GM21381 (cell line): ENCODE measurements around the gene ZNF280B.
"Not testable (repeated sequence)": the region's sequence is repeated elsewhere in the genome, so short reads cannot be mapped to it uniquely, and the experiment has no call there.

ENCODE experiments used
- ATAC-seq: cut with Tn5 transposase; IDR thresholded peaks from one replicate; pipeline ENCODE4 v1.9.1; 2021; ENCODE audit warnings: mild to moderate bottlenecking, moderate library complexity; ENCODE audit not compliant: unreplicated experiment

The ZNF280B gene

DNA sequence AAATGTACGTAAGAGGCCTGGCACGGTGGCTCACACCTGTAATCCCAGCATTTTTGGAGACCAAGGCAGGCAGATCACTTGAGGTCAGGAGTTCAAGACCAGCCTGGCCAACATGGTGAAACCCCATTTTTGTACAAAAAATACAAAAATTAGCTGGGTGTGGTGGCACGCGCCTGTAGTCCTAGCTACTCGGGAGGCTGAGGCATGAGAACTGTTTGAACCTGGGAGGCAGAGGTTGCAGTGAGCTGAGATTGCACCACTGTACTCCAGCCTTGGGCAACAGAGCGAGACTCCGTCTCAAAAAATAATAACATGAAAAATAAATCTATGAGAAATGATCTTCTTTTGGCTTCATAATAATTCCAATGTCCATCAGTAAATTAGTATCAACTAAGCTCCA, 2.3 kb upstream of the ZNF280B start:
- ATAC-seq = not testable (repeated sequence)

DNA sequence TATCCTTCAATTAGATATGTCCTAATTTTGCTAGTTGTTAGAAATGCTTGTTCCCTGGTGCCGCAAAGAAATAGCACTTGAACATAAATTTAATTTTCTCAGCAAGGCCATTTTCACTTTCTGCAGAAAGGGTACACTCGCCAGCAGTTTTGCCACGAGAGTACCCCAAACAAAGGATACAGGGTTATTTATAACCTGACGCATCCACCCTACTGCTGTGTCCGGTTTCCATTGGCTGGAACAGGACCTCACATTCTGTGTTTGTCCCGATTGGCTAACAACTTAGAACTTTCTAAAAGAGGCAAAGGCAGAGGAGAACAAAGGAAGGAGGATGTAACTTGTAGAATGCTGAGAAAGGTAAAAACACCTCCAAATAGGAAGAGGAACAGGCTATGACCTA, 1.4 kb upstream of the ZNF280B start:
- not testable (repeated sequence) for ATAC-seq

DNA sequence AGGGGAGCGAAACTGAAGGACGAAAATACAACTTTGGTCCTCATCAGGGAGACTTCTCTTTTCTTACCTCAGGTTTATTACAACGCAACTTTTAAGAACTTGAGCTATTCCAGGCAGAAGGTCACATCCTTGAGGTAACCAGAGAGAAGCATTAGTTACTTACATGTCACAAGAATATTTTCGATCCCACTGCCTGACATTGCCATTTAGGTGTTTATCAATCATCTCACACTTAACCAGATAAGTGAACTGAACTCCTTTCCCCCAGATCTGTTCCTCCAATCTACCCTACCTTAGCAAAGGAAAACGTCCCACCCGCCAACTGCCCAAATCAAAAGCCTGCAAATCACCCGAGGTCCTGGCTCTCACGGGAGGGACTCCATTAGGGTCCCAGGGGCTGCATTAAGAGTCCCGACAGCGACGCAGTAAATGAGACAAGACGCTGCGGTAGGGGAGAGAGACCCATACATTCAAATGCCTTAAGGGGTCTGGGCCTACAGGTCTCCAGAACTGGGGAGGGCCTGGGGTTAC, 734 bp downstream of the ZNF280B start:
- ATAC-seq = no peak

DNA sequence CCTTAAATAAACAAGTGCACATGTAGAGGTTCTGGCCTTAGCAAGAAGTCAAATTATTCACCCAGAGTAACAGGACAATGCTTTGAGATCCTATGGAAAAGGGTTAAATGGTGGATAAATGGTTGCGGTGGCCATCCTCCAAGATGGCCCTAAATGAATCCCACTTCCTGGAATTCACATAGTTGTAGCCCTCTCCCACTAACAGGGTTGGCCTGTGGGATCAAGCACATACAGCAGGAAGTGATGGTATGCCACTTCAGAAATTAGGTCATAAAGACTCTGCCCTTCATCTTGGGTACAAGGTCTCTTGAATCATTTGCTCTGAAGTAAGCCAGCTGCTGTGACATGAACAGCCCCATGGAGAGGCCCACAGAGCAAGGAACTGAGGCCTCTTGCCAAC, 1.8 kb downstream of the ZNF280B start:
- ATAC-seq = no peak

GRCh38 chr22:22498267-22498666, 10.3 kb downstream of the ZNF280B start:
- no peak for ATAC-seq

- not testable (repeated sequence) for ATAC-seq
Observed at GRCh38 chr22:22491589-22491988, 17.0 kb downstream of the ZNF280B start.

DNA sequence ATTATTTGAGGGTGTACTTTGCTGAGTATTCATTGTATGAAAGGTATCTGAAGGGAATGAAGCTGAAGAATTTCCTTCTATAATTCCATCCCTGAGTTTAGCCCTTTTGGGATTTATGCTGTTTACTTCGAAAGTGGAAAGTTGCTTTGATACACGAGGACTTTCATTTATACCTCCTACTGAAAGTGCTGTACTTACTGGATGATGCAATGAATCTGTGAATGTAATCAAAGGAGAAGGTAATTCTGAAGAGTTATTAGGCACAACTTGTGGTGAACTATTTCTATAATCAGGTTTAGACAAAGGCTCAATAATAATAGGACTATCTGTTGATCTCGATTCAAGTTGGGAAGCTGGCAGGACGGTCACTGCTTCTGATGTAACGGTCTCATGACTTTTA, 19.8 kb downstream of the ZNF280B start:
- ATAC-seq = no peak

GRCh38 chr22:22487869-22488597, 20.5 kb downstream of the ZNF280B start:
- ATAC-seq = no peak

DNA sequence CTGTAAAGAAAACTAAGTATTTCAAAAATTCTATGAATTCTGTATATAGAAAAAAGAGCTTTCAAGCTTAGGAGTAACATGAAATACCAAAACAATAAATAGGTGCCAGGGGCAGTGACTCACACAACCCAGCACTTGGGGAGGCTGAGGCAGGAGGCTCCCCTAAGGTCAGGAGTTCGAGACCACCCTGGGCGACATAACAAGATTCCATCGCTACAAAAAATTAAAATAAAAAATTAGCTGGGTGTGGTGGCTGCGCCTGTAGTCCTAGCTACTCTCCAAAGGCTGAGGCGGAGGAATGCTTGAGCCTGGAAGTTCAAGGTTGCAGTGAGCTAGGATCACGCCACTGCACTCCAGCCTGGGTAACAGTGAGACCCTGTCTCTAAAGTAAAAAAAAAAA, 21.5 kb downstream of the ZNF280B start:
- ATAC-seq = no peak

DNA sequence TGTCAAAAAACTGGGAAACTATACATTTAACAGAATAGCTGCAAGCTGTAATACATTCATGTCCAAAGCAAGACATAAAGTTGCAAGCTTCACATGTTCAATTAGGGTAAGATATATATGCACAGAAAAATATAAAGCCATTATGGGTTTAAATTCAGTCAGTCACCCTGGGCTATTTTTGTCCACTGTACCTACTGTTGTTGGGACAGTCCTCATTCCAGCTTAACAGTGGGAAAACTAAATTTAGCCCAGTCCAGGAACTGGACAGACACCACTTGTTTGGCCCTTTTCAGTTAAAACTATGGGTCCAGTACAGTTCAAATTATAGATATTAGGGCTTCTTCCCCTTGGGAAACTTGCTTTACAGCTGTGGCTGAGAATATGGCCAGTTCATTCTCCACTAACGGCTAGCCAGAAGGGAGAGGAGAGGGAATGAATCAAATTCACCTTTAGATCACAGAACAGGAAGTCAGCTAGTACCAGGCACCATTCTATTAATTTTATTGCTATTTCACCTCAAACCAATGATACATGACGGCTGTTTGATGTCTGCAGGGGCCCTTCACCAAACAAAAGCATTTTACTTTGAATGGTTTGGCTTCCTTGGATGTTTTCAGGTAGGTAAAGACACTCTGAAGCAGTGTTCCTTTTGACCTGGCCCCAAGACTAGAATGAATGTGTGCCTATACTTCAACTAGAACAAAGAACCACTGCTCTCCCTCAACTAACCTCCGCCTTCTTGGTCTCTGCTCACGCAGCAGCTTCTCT, 22.2 kb downstream of the ZNF280B start:
- no peak for ATAC-seq

- no peak for ATAC-seq
Observed at GRCh38 chr22:22485524-22485923, 23.0 kb downstream of the ZNF280B start.

DNA sequence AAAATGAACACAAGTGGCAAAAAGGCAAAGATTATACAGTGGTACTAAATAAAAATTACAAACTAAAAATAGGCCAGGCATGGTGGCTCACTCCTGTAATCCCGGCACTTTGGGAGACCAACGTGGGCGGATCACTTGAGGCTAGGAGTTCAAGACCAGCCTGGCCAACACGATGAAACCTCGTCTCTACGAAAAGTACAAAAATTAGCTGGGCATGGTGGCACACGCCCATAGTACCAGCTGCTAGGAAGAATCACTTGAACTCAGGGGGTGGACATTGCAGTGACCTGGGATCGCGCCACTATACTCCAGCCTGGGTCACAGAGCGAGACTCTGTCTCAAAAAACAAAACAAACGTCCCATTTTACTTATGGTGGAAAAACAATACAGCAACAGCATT, 24.5 kb downstream of the ZNF280B start:
- ATAC-seq = no peak

- no peak for ATAC-seq
Observed at GRCh38 chr22:22480940-22481339, 27.6 kb downstream of the ZNF280B start.

GRCh38 chr22:22479999-22480532, 28.5 kb downstream of the ZNF280B start:
- no peak for ATAC-seq

- ATAC-seq = no peak
Observed at GRCh38 chr22:22479116-22479515, 29.4 kb downstream of the ZNF280B start.

- ATAC-seq = no peak
Observed at GRCh38 chr22:22478470-22478869, 30.1 kb downstream of the ZNF280B start.

DNA sequence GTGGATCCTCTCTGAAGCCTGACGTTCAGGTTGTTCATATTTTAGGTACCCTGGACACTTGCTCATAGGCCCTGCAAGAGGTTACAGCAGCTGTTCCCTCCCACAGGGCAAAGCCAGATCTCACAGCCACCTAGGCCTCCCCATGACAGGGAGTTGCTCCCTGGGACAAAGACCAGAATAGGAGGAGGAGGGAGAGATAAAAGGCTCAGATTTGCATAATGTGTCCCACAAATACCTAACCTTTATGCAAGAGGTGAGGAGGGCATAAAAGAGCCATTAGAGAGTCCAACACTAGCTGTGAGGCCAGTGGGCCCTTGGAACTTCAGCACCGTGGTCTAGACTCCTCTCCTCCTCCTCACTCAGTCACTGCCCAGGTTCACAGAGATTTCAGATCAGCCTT, 33.8 kb downstream of the ZNF280B start:
- no peak for ATAC-seq

DNA sequence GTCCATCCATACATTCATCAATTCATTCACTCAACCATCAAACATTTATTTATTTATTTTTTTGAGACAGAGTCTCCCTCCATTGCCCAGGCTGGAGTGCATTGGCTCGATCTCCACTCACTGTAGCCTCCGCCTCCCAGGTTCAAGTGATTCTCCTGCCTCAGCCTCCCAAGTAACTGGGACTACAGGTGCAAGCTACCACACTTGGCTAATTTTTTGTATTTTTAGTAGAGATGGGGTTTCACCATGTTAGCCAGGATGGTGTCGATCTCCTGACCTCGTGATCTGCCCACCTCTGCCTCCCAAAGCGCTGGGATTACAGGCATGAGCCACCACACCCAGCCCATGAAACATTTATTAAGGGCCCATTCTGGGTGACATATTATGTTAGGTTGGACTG, 37.4 kb downstream of the ZNF280B start:
- not testable (repeated sequence) for ATAC-seq

- no peak for ATAC-seq
Observed at GRCh38 chr22:22469527-22469926, 39.0 kb downstream of the ZNF280B start.

DNA sequence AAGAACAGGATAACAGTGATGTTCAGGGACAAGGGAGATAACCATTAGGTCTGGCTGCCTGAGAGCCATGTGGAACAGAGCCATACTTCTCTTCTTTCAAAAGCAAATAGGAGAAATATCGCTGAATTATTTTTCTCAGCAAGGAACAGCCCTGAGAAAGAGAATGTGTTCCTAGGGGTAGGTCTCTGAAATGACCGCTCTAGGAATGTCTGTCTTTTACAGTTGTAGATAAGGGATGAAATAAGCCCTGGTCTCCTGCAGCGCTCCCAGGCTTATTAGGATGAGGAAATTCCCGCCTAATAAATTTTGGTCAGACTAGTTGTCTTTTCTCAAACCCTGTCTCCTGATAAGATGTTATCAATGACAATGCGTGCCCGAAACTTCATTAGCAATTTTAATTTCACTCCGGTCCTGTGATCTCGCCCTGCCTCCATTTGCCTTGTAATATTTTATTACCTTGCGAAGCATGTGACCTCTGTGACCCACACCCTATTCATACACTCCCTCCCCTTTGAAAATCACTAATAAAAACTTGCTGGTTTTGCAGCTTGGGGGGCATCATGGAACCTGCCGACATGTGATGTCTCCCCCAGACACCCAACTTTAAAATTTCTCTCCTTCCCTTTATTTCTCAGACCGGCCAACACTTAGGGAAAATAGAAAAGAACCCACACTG, 39.6 kb downstream of the ZNF280B start:
- ATAC-seq = not testable (repeated sequence)

DNA sequence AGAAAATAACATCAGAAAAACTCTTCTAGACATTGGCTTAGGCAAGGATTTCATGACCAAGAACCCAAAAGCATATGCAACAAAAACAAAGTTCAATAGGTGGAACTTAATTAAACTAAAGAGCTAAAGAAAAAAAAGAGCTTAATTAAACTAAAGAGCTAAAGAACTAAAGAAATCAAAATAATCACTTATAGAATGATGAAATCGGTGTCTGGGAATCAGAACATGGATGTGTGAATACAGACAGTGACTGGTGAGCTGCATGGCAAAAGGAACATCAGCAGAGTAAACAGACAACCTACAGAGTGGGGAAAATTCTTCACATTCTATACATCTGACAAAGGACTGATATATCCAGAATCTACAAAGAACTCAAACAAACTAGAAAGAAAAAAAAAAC, 41.4 kb downstream of the ZNF280B start:
- ATAC-seq = no peak
